ENCODE measurements around the gene ZDHHC14.

DNA sequence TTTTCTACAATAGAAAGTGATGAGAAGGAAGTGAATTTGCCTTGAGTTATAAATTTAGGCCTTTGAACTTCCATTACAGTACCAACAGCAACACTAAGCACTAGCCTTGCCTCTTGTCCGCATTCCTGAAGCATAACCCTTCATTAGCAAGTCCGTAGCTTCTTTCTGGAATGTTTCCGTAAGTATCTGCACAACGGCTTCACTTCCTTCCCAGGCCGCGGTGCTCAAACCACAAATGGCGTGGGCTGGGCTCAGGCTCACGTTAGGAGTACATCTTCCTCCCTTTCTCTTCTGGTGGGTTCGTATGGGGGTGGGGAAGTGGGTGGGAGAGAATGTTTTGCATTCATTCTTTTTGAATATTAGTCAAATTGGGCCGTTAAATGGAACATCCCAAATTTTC is 248.2 kb downstream of the ZDHHC14 start:
- no peak for TF ChIP-seq EP300 (IDR thresholded peaks at IDR 0.05)
- TF ChIP-seq, protein P1, sequence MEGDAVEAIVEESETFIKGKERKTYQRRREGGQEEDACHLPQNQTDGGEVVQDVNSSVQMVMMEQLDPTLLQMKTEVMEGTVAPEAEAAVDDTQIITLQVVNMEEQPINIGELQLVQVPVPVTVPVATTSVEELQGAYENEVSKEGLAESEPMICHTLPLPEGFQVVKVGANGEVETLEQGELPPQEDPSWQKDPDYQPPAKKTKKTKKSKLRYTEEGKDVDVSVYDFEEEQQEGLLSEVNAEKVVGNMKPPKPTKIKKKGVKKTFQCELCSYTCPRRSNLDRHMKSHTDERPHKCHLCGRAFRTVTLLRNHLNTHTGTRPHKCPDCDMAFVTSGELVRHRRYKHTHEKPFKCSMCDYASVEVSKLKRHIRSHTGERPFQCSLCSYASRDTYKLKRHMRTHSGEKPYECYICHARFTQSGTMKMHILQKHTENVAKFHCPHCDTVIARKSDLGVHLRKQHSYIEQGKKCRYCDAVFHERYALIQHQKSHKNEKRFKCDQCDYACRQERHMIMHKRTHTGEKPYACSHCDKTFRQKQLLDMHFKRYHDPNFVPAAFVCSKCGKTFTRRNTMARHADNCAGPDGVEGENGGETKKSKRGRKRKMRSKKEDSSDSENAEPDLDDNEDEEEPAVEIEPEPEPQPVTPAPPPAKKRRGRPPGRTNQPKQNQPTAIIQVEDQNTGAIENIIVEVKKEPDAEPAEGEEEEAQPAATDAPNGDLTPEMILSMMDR (IDR thresholded peaks at IDR 0.05), result no peak
